Stimulated activated CD8-positive, alpha-beta memory T cell treated with anti-CD3 and anti-CD28 coated beads, Interleukin-12 subunit alpha, Interleukin-12 subunit beta, amount 100 ng/mL, for 1 hour (primary cell): ENCODE data around the gene VDAC1.

Experiments
- DNase-seq: peaks from one replicate; pipeline ENCODE4 v3.0.0-alpha.2; 2020; ENCODE audit warnings: low read depth

The VDAC1 gene

GRCh38 chr5:133926489-133927299, 78.1 kb downstream of the VDAC1 start:
- DNase-seq = no peak

GRCh38 chr5:133925866-133926488, 78.8 kb downstream of the VDAC1 start:
- DNase-seq = no peak

- DNase-seq = no peak
Observed at GRCh38 chr5:133925269-133925668, 79.5 kb downstream of the VDAC1 start.

- DNase-seq = no peak
Observed at GRCh38 chr5:133924221-133924920, 80.4 kb downstream of the VDAC1 start.

- no peak for DNase-seq
Observed at GRCh38 chr5:133921979-133922378, 82.8 kb downstream of the VDAC1 start.
